ENCODE results near the gene PARD3.
"Not testable (repeated sequence)": the region's sequence is repeated elsewhere in the genome, so short reads cannot be mapped to it uniquely, and the experiment has no call there.

The PARD3 gene

DNA sequence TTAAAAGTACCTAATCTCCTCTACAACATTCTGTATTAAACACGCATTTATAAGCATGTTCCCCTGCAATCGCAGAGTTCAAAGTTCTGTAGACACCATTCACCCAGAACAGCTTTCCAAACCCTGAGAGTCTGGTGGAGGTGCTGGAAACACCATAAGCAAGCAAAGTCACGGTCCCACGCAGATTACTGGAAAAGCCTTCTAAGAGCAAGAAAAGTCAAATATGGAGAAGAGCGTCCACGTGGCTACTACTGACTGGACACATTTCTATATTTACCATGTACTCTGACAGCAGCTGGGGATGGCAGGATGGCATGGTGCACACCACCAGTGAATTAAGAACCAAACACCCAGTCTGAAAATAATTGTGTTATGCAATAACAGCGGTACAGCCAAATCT lies 97.7 kb downstream of the PARD3 start:
- DNase-seq (ENCODE audit: low read depth in 2 of 2, low spot score in 1 of 2) = no peak

- DNase-seq (ENCODE audit: low read depth in 2 of 2, low spot score in 1 of 2) = no peak
Measured at GRCh38 chr10:34716958-34717357, 98.1 kb downstream of the PARD3 start.

GRCh38 chr10:34716234-34716633 lies 98.9 kb downstream of the PARD3 start:
- DNase-seq (ENCODE audit: low read depth in 2 of 2, low spot score in 1 of 2) = no peak

DNA sequence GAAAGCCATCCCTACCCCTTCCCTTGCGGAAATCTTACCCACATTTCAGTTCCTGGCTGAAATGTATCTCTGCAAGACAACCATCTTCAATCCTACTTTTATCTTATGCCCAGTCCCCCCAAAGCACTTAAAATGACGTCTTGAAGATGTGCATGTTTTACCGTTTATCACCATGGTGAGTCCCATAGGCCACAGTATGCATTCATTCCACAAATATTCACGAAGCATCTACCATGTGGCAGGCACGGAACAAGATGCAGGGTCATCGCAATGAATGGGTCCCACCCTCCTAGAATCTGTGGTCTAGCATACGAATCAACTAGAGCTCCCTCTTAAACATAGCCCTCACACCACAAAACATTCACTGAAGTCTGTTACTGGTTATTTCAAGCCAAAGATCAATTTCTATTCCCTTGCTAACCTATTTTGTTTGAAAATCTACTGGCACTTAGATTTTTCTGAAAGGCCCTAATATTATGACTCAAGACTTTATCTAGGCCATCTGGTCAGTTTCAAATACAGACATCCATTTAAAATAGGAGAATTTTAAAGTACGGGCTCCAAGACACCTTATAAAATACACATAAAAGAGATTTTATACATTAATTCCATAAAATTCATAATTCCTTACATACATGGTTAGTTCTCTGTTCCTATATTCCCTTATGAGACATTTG lies 99.4 kb downstream of the PARD3 start:
- DNase-seq (ENCODE audit: low read depth in 2 of 2, low spot score in 1 of 2) = no peak

DNA sequence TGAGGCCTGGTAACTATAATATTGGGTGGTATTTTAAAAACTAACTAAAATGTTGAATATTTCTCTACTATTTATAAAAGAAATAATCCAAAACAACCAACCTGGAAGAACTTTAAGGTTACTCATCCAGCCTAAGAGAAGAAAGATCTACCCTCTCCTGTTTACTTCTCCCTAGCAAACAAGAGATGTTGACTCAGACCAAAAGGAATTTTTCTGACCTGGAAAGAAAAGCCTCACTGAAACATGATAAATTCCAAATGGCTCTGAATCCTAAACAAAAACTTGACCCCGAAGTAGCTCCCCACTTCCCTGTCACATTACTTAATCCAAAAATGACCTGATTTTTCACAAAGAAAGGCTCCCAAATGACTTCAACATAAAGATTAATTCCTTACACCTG lies 101.2 kb downstream of the PARD3 start:
- no peak for DNase-seq (ENCODE audit: low read depth in 2 of 2, low spot score in 1 of 2)

DNA sequence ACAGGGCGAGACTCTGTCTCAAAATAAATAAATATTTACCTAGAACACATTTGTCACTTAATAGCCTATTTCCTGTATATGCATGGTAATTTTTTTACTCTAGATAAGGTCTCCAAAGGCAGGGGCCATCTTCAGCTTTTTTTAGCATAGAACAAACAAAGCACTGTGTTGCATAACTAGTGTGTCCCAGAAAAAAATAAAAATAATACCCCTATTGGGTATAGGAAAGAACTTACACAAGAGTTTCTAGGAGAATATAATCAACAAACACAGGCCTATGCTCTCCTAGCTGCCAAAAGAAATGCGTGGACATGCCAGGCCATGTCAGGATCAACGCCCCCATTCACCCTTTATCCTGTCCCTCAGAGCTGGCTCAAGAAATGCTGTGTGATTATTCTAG lies 103.6 kb downstream of the PARD3 start:
- no peak for DNase-seq (ENCODE audit: low read depth in 2 of 2, low spot score in 1 of 2)

DNA sequence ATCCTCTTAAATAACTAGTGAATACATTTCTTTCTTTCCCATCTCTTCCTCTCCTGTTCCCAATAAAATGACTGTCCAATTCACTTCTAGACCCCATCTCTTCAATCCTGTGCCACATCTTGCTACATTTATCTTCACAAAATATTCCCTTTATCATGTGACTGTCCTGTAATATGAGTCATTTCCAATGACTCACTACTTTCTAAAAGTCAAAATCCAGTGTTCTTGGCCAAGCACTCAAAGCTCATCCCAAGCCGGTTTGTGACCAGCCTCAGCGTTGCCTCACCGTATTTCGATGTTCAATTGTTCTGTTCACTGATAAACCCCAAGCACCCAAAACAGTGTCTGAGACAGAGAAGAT lies 104.7 kb downstream of the PARD3 start:
- DNase-seq (ENCODE audit: low read depth in 2 of 2, low spot score in 1 of 2) = no peak

- no peak for DNase-seq (ENCODE audit: low read depth in 2 of 2, low spot score in 1 of 2)
Measured at GRCh38 chr10:34709637-34710390, 105.3 kb downstream of the PARD3 start.

DNA sequence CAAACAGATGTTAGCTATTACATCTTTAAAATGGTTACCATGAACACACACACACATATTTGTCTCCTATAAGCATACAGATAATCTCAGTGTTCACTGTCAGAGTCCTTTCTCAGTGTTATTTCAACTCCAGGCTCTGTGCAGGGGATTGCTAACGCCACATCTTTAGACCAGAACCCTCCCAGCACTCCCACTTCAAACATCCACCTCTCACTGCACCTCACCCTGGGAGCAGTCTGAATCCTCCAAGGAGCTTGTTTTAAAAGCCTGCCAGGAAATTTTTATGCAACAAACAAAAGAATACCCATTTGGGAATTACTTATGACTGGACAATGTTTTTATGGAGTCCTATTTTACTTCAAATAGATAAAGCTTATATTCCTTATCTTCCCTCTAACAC lies 107.4 kb downstream of the PARD3 start:
- no peak for DNase-seq (ENCODE audit: low read depth in 2 of 2, low spot score in 1 of 2)

DNA sequence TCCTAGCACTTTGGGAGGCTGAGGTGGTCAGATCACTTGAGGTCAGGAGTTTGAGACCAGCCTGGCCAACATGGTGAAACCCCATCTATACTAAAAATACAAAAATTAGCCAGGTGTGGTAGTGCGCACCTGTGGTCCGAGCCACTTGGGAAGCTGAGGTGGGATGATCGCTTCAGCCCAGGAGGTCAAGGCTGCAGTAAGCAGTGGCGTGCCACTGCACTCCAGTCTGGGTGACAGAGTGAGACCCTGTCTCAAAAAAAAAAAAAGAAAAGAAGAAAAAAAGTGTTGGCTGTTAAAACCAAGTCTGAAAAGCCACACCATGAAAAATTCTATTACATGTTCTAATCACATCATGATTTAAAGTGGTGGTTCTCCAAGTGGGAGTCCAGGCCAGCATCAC lies 108.1 kb downstream of the PARD3 start:
- DNase-seq (ENCODE audit: low read depth in 2 of 2, low spot score in 1 of 2) = not testable (repeated sequence)

GRCh38 chr10:34706147-34706546 lies 108.9 kb downstream of the PARD3 start:
- no peak for DNase-seq (ENCODE audit: low read depth in 2 of 2, low spot score in 1 of 2)

DNA sequence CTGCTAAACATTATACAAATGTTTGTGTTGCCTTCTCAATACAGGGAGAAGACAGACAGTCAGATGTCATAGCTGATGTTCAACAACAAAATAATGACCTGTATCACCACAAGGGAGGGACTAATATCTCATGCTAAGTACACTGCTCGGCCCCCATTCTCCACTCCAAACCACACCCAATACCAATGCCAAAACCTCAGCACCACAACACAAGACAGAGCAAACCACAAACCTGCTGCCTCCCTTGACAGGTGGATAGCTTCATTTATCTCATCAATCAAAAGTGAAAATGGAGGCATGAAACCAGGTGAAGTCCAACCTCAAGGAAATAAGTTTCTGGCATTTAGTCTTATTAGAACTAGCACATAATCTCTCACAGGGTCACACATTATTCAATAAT lies 109.5 kb downstream of the PARD3 start:
- no peak for DNase-seq (ENCODE audit: low read depth in 2 of 2, low spot score in 1 of 2)

DNA sequence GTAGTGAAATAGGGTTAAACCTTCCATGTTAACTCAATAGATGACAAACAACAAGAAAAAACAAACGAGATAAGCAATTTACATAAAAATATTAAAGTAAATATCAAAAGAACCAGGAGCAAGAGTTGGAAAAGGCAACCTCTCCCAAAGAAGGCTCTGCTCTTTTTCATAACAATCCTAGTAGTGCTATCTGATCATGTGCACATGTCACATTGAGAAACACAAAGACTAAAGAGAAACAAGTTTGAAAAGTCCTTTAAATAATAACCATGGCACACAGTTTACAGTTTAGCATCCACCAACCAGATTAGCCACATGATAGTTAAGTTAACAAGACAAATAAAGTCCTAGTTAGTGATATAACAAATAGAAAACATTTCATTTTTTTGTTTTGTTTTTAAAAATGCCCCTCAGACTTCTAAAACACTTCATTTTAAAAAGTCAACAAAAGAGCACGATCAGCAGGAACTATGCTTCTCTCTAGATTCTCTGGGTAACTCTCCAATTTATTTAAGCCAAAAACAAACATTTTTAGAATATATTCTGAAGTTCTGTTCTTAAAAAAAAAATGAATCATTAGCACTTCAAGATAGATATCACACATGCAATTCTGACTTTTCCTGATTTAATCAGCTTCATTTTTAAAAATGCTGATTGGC lies 110.4 kb downstream of the PARD3 start:
- no peak for DNase-seq (ENCODE audit: low read depth in 2 of 2, low spot score in 1 of 2)

DNA sequence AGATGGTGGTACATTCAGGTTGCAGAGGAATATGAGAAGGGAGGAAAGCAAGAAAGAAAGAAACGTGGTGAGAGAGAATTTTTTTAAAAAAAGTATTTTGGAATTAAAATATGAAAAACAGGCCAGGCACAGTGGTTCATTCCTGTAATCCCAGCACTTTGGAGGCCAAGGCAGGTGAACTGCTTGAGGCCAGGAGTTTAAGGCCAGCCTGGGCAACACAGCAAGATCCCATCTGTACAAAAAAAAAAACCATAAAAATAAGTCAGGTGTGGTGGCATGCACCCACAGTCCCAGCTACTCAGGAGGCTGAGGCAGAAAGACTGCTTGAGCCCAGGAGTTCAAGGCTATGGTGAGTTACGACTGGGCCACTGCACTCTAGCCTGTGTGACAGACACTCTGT lies 112.1 kb downstream of the PARD3 start:
- DNase-seq (ENCODE audit: low read depth in 2 of 2, low spot score in 1 of 2) = no peak

DNA sequence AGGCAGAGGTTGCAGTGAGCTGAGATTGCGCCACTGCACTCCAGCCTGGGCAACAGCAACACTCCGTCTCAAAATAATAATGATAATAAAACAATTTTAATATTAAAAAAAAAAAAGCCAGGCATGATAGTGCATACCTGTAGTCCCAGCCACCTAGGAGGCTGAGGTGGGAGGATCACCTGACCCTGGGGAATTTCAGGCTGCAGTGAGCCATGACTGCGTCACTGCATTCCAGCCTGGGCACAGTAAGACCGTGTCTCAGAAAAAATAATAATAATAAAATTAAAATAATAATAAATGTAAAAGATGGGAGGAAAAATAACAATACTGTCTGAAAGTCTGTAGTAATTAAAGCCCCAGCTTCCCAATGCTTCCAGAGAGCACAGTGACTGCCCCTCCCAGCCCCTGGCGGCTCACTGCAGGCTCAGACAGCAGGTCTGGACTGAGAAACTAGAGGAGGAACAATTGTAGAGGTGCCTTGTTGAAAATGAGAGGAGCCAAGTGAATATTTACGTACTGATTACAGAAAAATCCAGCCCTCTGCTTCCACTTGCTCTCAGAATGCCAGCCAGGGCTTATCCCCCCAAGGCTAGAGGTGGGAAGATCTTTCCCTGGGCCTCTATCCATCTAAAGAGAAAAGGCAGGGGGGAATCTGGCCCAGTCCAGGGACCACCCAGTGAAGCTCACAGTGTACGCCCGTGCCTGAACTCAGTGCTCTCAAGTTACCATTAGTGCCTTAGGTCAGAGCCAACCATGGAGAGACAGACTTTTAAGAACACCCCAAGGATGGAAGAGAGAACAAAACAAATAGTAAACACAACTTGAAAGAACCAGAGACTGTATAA lies 112.8 kb downstream of the PARD3 start:
- no peak for DNase-seq (ENCODE audit: low read depth in 2 of 2, low spot score in 1 of 2)

GRCh38 chr10:34701194-34701593 lies 113.9 kb downstream of the PARD3 start:
- DNase-seq (ENCODE audit: low read depth in 2 of 2, low spot score in 1 of 2) = no peak

DNA sequence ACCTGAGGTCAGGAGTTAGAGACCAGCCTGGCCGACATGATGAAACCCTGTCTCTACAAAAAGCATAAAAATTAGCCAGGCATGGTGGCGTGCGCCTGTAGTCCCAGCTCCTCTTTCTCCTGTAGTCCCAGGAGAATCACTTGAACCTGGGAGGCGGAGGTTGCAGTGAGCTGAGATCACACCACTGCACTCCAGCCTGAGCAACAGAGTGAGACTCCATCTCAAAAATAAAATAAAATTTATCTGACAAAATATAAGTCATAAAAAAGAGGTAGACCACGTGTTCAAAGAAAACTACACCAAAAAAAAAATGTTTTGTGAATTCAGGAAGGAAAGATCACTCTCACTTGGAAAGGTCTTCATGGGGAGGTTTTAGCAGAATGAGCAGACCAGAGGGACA lies 114.3 kb downstream of the PARD3 start:
- not testable (repeated sequence) for DNase-seq (ENCODE audit: low read depth in 2 of 2, low spot score in 1 of 2)

- DNase-seq (ENCODE audit: low read depth in 2 of 2, low spot score in 1 of 2) = no peak
Measured at GRCh38 chr10:34699904-34700517, 115.1 kb downstream of the PARD3 start.

DNA sequence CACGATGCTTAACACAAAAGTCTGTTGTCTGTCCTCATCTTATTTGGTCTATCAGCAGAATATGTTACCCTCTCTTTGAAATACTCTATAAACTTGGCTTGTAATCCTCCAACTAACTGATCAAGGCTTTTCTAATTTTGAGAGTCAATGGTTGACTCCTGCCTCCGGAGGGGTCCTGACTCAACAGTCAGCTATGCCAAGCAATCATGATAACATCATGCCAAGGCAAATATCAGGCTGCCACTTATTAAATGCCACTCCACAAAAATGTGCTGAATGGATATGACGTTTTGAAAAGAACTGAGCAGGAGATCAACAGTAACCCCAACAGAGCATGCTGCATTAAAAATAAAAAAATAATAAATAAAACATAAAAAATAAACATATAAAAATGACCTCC lies 116.1 kb downstream of the PARD3 start:
- no peak for DNase-seq (ENCODE audit: low read depth in 2 of 2, low spot score in 1 of 2)

GRCh38 chr10:34698248-34698831 lies 116.8 kb downstream of the PARD3 start:
- DNase-seq (ENCODE audit: low read depth in 2 of 2, low spot score in 1 of 2) = no peak
